Activated CD8-positive, alpha-beta T cell treated with anti-CD3 and anti-CD28 coated beads for 36 hours (primary cell): Measurements from ENCODE around the gene NKD2. TPM values are rescaled to one million over a fixed set of nuclear protein-coding genes. Genes with fewer than 3 reads are reported as not detected.

Source experiments
- ATAC-seq: fragments of 200-7000 bp; cut with Tn5 transposase; one replicate; pipeline ENCODE4 v1.10.0; 2021; ENCODE audit warnings: mild to moderate bottlenecking, moderate library complexity
- CTCF ChIA-PET: fragments of 350-600 bp; sonication (Branson Sonifier 250); formaldehyde crosslinking; loops from one replicate; lab custom pipeline; 2021; ENCODE audit warnings: antibody characterized with exemption; lab: Charles Lee
- POLR2A ChIA-PET: fragments of 350-600 bp; sonication (Branson Sonifier 250); formaldehyde crosslinking; loops from one replicate; lab custom pipeline; 2021; ENCODE audit warnings: antibody characterized with exemption; lab: Charles Lee
- DNase-seq: peaks from one replicate; pipeline ENCODE4 v3.0.0-alpha.2; 2020
- H3K27ac Mint-ChIP-seq: one replicate; pipeline ENCODE4 v1.8.0; 2021; ENCODE audit warnings: mild to moderate bottlenecking, mixed read lengths
- H3K27me3 Mint-ChIP-seq: one replicate; pipeline ENCODE4 v1.8.0; 2021; ENCODE audit warnings: mixed read lengths
- H3K36me3 Mint-ChIP-seq: one replicate; pipeline ENCODE4 v1.8.0; 2021; ENCODE audit warnings: low read depth, mixed read lengths
- H3K4me1 Mint-ChIP-seq: one replicate; pipeline ENCODE4 v1.8.0; 2021; ENCODE audit warnings: low read depth, mixed read lengths
- H3K4me3 Mint-ChIP-seq: one replicate; pipeline ENCODE4 v1.8.0; 2021; ENCODE audit warnings: mild to moderate bottlenecking, moderate library complexity, mixed read lengths
- H3K9me3 Mint-ChIP-seq: one replicate; pipeline ENCODE4 v1.8.0; 2021; ENCODE audit warnings: mixed read lengths
- intact Hi-C: fragments of 100-400 bp; cut with micrococcal nuclease; formaldehyde crosslinking; loops from one replicate; pipeline ENCODE4 v1.10.0; 2022
- total RNA-seq, 2 experiments: library from RNA; stranded (reverse); gene quantifications; one replicate each; pipeline ENCODE4 v1.2.3, GENCODE V29; 2021
- TF ChIP-seq, protein P1 (sequence below): fragments of 200-600 bp; IDR thresholded peaks from one replicate; pipeline ENCODE4 v1.8.0; 2022; ENCODE audit warnings: antibody characterized with exemption, mild to moderate bottlenecking

The NKD2 gene
- total RNA-seq, 2 experiments from 2014 or later = 1.5 to 2.3 TPM

DNA sequence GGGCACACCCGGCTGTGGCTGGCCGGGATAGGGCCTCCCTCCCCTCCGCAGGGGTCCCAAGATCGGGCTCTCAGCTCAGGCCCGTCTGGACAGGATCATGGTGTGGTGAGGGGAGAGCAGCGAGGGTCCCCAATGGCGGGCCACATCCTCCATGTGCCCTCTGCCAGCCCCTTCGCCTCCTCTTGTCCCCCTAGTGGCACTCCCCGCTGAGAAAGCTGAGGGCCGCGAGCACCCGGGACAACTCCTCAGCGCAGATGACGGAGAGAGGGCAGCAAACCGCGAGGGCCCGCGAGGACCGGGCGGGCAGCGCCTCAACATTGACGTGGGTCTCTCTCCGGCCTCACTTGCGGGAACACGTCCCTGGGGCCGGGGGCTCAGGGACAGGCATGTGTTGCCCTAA lies 24.6 kb downstream of the NKD2 start:
- intact Hi-C loops = no loop called here
- DNase-seq = no peak
- Mint-ChIP-seq H3K4me3 (no peak overlapping the region), H3K36me3 (no peaks in the 10 kb centered on the region), H3K4me1 (no peaks in the 10 kb centered on the region), H3K27ac (no peak overlapping the region), H3K27me3 (peaks cover 2% of the 10 kb centered on the region), H3K9me3 (no peaks in the 10 kb centered on the region)
- TF ChIP-seq, protein P1, sequence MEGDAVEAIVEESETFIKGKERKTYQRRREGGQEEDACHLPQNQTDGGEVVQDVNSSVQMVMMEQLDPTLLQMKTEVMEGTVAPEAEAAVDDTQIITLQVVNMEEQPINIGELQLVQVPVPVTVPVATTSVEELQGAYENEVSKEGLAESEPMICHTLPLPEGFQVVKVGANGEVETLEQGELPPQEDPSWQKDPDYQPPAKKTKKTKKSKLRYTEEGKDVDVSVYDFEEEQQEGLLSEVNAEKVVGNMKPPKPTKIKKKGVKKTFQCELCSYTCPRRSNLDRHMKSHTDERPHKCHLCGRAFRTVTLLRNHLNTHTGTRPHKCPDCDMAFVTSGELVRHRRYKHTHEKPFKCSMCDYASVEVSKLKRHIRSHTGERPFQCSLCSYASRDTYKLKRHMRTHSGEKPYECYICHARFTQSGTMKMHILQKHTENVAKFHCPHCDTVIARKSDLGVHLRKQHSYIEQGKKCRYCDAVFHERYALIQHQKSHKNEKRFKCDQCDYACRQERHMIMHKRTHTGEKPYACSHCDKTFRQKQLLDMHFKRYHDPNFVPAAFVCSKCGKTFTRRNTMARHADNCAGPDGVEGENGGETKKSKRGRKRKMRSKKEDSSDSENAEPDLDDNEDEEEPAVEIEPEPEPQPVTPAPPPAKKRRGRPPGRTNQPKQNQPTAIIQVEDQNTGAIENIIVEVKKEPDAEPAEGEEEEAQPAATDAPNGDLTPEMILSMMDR = no peak
- ChIA-PET POLR2A (no interaction called here), CTCF (no interaction called here)
- ATAC-seq = no peak

- TF ChIP-seq, protein P1 = no peak
- H3K4me3 Mint-ChIP-seq = no peak overlapping the region
- ChIA-PET POLR2A (no interaction called here), CTCF (no interaction called here)
- H3K4me1 Mint-ChIP-seq = no peaks in the 10 kb centered on the region
- H3K9me3 Mint-ChIP-seq = no peaks in the 10 kb centered on the region
- intact Hi-C loops = no loop called here
- ATAC-seq (no peak), DNase-seq (no peak)
- peaks cover 2% of the 10 kb centered on the region for H3K27me3 Mint-ChIP-seq
- H3K27ac Mint-ChIP-seq = no peak overlapping the region
- no peaks in the 10 kb centered on the region for H3K36me3 Mint-ChIP-seq
These were observed 25.2 kb downstream of the NKD2 start for GRCh38 chr5:1033606-1034420.

DNA sequence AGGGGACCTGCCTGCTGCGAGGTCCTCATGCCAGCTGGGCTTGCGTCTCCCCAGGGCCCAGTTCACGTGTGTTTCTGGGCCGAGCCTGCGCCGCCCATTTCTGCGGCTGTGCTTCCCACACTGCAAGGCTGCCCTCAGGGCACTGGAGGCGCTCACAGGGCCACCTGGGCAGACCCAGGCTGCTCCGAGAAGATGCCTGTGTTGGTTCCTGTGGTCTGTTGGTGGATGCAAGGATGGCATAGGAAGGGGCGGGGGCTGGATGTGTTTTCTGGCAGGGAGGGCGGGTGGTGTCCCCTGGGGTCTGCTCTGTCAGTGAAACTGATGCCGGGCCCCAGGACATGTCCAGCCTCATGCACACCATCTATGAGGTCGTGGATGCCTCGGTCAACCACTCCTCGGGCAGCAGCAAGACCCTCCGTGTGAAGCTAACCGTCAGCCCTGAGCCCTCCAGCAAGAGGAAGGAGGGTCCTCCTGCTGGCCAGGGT lies 25.9 kb downstream of the NKD2 start:
- TF ChIP-seq, protein P1 = no peak
- DNase-seq (no peak), ATAC-seq (no peak)
- Mint-ChIP-seq H3K9me3 (no peaks in the 10 kb centered on the region), H3K27ac (no peak overlapping the region), H3K4me3 (no peak overlapping the region), H3K4me1 (no peaks in the 10 kb centered on the region), H3K27me3 (peaks cover 2% of the 10 kb centered on the region), H3K36me3 (no peaks in the 10 kb centered on the region)
- CTCF ChIA-PET = no interaction called here
- POLR2A ChIA-PET = no interaction called here
- intact Hi-C loops = no loop called here

DNA sequence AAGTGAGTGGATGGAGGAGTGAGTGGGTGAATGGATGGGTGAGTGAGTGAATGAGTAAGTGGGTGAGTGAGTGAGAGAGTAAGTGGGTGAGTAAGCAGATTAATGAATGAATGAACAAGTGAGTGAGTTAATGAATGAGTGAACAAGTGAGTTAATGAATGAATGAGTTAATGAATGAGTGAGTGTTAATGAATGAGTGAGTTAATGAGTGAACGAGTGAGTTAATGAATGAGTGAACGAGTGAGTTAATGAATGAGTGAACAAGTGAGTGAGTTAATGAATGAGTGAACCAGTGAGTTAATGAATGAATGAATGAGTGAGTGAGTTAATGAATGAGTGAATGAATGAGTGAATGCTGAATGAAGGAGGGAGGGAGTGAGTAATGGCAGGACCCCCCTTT lies 26.4 kb downstream of the NKD2 start:
- no peaks in the 10 kb centered on the region for H3K4me1 Mint-ChIP-seq
- DNase-seq = no peak
- no peaks in the 10 kb centered on the region for H3K36me3 Mint-ChIP-seq
- TF ChIP-seq, protein P1 = no peak
- intact Hi-C loops = no loop called here
- H3K27ac Mint-ChIP-seq = no peak overlapping the region
- ChIA-PET CTCF (no interaction called here), POLR2A (no interaction called here)
- no peak overlapping the region for H3K4me3 Mint-ChIP-seq
- ATAC-seq = no peak
- no peaks in the 10 kb centered on the region for H3K9me3 Mint-ChIP-seq
- peaks cover 2% of the 10 kb centered on the region for H3K27me3 Mint-ChIP-seq
